GM21390 (cell line): ENCODE measurements around the gene VTCN1.
A peak's percentile ranks its signal among the peaks of the same experiment; 100 is the strongest.
"Not testable (repeated sequence)": the region's sequence is repeated elsewhere in the genome, so short reads cannot be mapped to it uniquely, and the experiment has no call there.

ENCODE experiments used
- ATAC-seq: cut with Tn5 transposase; IDR thresholded peaks from one replicate; pipeline ENCODE4 v1.9.1; 2021; ENCODE audit not compliant: unreplicated experiment

The VTCN1 gene

DNA sequence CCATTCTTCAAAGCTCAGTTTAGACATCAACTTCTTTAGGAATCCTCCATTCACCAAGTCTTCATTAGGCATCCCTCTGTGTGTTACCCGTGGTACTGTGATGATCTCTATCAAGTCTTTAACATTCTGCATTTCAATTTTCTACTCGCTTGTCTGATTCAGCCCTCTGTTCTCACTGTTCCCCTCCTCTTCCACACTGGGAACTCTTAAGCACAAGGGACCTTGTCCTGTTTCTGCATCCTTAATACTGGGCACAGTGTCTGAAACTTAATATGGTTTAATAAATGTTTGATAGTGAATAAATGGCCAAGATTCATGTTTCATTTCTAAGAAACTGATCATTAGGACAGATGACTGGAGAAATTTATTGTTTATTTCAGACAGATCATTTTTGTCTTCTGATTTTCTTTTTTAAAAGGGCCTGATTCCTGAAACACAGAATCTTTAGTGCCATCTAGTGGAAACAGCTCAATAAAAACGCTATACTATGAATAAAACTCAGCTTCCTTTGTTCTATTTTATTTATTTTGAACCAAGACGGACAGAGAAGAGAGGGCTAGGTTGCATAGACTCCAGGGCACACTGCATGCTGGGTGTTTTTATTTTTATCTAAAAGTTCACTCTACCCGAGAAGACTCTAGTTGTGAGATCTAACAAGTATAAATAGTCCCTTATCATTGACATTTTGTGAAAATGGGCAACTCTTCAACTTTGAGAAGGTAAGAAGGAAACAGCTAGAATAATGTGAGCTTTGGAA, 82.2 kb downstream of the VTCN1 start:
- no peak for ATAC-seq

DNA sequence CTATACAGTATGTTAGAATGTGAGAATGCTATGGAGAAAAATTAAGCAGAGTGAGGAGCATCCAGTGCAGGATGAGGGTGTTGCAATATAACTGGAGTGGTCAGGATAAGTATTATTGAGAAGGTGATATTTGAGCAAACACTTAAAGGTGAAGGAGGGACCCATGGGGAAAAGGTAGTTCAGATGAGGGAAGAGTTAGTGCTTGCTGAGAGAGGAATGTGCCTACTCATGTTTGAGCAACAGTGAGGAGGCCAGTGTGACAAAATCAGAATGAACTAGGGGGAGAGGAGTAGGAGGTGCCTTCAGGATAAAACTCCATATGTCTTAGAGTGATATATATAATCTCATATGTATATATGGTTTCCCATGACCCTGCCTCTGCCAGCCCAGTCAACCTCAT, 82.9 kb downstream of the VTCN1 start:
- no peak for ATAC-seq

DNA sequence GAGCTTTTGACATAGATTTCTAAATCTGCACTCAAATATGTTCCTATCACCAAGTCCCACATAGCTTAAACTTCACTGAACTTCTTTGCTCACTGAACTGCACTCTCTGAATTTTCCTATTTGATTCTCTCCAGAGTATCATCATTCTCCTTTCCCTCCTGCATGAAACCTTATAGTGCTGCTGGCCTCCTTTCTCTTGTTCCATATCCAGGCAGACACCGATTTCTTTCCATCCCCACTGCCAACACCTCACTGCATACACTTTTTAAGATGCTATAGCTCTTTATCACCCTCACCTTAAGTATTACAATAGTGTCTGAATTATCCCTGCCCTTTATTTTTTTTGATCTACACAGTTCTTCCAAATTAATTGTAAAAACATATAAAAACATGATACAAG, 86.1 kb downstream of the VTCN1 start:
- no peak for ATAC-seq

DNA sequence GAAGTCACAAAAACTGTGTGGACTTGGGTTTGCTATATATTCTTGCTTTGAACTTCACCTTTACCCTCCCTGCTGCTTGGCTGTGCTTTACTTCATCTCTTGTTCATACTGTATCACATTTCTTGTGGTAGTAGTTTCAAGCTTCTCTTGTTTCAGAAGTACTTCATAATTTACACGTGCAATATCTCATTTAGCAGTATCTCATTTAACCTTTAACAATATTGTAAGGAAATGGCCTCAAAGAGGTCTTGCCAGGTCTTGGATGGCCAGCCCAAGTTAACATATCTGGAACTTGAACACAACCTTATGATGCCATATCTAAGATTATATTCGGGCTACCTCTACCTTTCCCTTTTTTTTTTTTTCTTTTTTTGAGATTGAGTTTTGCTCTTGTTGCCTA, 87.5 kb downstream of the VTCN1 start:
- ATAC-seq = no peak

DNA sequence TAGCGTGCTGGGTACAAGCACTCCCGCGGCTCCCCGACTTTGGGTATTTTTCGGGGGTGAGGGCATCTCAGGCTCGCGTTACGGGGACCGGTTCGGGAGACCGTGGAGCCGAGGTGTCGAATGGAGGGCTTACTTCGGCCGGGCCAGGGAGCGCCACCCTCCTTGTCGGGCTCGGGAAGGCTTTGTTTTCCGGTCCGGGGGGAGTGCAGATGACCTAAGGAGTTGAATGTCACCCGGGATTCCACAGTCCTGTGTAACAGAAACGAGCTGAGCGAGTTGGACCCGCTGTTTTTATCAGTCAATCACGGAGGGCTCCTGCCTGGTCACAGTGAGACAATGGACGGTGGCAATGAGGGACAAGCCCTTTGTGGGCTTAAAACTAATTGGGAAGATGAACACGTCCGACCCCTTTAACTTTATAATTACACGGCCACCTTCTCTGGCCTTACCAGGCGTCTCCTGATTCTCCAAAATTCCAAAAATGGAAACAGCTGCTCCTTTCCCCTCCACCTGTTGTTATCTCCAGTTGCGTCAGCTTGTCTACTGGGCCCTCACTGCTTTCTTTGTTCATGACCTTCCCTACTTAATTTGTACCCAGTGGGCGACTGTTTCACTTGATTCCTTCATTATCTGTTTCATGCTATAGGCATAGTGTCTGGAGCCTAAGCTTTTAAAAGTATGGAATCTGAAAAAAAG, 88.2 kb downstream of the VTCN1 start:
- no peak for ATAC-seq

DNA sequence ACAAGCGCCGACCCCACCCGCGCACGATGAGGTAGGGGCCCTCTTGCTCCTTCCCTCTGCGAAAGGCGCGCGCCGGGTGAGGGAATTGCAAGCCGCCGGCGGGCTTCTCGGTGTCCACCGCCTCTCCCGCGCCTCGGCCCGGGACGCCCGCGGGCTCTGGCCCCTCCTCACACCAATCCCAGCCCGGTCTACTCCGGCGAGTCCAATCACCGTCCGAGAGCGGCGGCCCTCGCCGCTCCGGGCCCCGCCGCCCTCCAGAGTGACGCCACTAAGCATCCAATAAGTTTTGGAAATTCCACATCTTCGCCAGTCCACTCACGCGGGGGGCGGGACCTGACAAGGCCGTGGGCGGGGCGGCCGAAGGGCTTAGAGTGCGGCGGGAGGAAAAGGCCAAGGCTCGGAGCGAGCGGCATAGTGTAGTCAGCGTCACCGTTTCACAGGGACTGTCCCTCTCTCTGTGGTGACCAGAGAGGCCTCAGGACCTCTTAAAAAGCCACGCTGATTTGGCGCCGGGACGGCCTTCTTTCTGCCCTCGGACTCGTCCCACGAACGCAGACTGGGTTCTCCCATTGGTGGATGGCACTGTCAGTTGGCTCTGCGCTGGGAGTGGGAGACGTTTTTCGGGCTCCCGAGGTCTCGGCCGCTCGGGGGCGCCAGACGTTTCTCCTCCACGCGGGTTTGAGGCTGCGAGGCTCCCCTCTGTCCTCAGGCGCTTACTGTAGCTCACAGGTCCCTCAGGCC, 89.0 kb downstream of the VTCN1 start, which contains the start of gene TRIM45:
Gene TRIM45 (minus strand): TSS at position 161 of the 741 bp plus-strand sequence. CDS start 548 bp downstream, outside the sequence.
- peak; percentile 88 for ATAC-seq

DNA sequence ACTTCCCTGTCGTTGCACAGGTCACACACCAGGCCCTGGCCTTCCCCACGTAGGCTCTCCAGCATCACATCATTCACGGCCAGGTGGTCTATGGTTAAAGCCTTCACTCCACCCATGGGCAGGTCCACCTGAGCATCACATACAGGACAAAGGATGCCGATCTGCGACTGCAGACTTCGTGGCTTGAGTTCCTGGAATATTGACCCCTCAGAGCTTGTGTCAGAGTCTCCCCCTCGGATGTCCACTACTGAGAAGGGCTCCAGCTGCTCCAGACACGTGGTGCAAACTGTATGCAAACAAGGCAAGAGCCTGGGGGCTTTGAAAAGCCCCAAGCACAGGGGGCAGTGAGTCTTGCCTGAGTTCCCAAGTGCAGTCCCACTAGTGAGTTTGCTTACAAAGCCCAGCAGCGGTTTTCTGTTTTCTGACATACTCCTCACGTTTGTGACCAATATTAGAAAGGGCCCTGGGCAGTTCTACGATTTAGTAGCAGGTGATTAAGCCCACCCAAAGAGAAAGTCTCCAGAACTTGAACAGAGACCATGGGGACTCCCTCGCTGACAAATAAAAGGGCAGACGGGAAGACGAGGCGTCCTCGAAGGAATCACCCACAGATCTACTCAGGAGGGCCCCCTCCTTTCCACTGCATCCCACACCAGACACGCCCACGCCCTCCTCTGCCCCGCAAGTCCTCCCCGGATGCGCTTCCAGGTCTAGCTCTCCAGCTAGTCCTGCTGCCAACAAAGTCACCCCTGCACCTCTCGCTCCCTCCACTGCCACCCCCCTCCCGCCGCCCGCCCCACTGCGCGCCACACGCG, 89.7 kb downstream of the VTCN1 start:
- peak; percentile 19 for ATAC-seq

DNA sequence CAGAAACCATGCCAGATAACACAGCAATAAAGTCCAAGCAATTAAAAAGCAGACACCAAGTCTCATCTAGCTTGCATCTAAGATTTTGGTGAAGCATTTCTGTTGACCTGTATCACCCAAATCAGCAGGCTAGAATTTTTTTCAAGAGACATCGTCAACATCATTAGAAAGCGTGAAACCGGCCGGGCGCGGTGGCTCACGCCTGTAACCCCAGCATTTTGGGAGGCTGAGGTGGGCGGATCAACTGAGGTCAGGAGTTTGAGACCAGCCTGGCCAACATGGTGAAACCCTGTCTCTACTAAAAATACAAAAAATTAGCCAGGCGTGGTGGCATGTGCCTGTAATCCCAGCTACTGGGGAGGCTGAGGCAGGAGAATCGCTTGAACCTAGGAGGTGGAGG, 91.6 kb downstream of the VTCN1 start:
- not testable (repeated sequence) for ATAC-seq

DNA sequence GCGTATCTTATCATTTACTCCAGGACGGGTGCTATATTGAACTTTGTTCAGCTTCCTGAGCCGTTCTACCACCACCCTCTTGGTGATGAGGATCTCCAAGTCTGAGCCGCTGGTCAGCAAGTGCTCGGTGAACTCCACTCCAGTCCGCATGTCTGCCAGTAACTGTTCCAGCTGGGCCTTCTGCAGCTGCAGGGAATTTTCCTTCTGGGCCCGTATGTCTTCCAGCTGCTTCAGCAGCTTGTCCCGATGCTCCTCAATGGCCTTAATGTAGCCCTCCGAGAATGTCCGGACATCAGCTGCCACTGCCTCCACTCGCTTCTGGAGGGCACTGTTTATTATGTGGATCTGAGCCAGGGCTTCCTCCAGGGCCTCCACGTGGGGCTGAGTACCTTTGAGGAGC, 92.6 kb downstream of the VTCN1 start:
- ATAC-seq = no peak

DNA sequence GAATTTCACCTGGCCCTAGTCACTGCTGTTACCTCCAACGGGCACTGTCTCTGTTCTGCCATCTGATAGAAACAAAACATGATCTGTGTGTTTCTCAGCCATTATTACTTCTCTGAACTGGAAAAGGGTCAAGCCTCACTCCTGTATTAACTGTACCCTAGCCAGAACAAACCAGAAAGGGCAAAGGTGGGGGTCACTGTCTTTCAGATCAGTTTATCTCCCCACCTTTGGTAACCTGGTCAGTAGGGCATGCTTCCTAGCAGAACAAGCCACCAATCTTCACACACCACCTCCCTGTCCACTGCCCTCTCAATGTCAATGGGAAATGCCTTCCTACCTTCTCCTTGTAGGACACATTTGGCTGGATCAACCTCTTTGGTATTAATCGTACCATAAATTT, 93.0 kb downstream of the VTCN1 start:
- no peak for ATAC-seq

DNA sequence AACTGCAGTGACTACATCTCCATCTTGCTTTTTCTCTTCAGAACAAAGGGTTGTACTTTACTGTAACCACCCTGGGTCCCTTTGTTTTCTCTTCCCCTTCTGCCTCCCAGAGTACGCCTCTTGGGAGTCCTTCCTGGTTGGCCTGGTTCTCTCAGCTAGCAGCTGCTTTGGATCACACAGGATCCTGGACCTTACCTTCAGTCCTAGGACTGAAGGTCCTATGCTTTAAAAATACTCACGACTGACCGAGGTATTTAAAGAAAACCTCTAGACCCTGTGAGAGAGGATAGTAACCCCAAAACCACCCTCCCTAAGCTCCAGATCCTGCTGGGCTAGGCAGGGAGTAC, 94.0 kb downstream of the VTCN1 start:
- ATAC-seq = no peak

DNA sequence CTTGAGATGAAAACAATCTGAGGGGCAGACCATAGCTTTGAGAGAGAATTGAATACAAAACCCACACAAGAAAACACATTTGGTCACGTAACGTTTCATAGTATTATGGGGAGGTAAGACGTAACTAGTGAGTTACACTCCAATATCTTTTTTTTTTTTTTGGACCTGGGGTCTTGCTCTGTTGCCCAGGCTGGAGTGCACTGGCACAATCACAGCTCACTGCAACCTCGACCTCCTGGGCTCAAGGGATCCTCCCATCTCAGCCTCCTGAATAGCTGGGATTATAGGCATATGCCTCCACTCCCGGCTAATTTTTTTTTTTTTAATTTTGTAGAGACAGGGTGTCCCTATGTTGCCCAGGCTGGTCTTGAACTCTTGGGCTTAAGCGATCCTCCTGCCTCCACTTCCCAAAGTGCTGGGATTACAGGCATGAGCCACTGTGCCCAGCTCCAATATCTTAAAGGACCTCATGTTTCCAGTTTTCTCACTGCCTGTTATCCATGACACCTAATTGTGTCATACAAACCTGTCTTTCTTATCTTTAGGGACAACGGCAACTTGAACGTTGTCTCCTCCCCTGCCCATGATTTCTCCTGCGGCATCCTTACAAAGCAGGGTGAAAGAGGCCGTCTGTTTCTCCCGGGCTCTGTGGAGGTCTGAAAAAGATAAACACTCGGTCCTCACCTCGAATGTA, 94.5 kb downstream of the VTCN1 start:
- ATAC-seq = no peak

DNA sequence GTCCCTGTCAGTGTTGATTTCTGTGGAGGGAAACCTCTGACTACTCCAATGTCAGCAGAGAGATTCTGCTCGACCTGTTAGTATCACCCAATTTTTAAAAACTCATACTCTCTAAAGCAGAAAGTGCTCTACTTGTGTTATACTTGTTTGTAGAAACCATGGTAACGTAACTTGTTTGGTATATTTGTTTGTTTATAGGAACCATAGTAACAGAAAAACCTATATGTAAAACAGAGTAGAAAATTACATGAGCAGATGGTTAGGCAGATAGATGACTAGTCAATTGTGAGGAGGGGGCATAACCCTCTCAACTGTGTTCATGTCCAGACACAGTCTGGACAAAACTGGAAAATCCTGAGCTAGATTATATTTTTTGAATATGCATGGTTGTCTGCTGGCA, 95.8 kb downstream of the VTCN1 start:
- no peak for ATAC-seq

DNA sequence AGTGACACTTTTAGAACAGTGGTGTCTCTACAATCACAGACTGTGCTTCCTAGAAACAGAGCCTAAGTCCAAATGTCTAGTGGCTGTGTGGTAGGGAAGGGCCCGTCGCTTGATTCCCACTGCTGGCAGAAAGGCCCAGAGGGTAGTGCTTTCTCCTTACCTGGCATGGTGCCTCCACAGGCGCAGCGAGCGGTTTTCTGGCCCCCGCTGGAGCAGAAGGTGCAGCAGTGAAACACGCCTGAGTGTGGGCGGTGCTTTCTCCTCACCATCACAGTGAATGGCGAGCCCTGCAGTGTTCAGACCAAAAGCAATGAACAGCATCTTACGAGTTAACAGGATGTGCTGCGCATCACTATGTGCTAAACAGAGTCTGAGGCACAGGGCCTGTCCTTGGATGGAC, 97.5 kb downstream of the VTCN1 start:
- no peak for ATAC-seq

DNA sequence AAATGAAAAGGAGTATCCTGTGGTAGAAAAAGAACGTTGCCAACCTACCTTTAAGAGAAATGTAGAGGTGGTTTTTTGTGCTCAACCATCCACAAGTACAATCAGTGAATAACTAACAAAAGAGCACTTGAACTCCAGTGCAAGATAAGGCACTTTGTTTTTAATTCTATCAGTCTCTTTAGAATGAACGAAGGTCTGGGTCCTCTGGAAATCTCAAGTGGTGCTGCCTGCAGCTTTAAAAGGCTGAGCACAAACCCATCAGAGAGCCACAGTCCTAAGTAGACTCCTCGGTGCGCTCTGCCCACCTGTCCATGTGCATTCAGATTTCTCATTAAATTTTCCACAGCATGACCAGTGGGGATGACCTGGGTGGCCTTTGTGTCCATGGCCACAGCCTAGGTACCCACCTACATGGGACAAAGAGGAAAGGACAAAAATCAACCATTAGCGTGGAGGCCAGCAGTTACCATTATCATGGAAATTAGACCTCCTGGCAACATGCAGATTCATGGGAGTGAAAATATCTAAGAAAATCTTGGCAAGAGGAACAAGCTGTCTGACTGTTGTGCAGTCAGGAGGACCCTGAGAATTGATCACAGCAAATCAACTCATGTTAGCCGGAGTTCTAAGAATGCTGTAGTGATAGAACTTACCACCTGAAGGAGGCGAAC, 98.5 kb downstream of the VTCN1 start:
- ATAC-seq = no peak

DNA sequence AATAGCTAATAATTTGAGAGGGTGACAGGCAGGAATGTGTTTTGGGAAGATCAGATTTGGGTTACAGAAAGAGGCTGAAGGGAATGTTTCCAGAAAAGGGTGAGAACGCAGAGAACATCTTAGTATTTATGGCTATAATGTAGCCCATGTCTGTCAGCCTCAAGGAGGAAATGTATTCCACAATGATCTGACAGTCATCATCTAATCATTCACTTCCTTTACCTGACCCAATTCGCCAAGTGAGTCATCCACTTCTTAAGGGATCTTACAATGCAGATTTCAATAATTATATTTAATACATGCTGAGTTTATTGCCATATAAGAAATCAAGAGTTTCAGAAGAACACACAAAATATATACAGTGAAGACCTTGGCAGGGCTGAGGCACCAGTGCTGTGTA, 100.0 kb downstream of the VTCN1 start:
- no peak for ATAC-seq

DNA sequence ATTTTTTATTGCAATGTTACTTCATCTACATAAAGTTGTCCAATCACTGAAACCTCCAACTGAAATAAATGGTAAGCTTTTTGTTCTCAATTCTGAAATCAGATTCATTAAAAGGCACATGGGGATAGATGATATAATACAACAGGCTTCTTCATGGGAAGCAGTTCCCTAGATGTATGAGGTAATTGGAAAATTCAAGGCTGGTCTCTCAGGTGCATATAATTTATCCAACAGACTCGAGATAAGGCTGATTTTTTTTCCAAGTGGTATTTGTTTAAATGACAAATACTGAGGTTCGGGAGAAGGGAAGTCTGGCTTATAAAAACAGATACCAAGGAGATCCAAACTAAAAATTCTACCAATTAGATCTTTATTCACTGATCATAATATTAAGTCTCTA, 103.4 kb downstream of the VTCN1 start:
- no peak for ATAC-seq

DNA sequence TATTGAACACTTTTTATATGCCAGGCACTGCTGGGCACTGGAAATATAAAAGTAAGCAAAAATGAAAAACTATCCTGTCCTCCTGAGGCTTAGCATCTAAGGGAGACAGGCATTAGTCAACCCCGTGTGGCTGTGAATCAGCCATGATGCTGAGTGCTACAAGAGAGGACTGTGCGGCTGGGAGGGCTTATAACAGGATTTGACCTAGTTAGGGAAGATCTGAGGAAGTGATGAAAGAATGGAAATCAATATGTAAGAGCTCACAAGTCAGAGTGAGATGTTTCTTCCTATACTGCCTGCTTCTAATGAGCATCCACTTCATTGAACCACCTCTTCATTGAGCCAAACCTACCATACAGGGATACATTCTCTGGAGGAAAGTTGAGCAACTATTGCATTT, 104.2 kb downstream of the VTCN1 start:
- ATAC-seq = no peak

DNA sequence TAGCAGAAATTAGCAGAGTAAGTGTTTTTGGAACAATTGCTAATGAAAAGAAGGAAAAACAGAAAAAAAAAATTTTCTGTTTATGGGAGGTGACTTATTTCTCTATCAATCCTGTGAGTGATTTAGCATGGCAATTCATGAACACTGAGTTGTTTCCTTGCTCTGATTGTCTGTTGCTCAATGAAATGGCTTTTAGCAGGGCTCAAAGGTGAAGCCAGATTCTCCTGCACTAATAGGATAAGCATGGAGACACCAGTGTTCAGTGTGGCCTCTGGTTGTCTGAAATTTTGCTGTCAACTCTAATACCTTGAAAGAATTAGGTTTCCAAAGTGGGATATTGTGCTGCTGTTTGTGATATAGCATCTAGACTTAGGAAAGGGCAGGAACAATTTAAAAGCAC, 105.0 kb downstream of the VTCN1 start:
- ATAC-seq = no peak

DNA sequence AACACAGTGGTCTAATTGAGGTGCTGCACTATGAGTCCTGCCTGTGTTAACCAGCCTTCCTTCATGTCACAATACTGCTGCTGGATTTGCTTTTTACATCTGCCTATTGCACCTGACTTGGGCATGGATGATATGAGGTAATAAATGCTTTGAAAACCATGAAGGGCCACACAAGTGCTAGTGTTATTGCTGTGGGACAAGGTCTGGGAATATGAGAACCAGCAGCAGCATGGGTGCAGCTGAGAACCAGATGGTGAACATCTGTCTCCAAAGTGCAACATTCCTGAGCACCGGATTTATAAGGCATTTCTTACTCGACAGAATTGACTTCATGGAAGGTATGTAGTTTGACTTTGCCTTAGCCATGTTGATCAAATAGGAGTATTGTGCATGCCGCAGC, 105.7 kb downstream of the VTCN1 start:
- ATAC-seq = no peak
